8988T (cell line): ENCODE measurements around the gene CAMSAP1.
"Not testable (repeated sequence)": the region's sequence is repeated elsewhere in the genome, so short reads cannot be mapped to it uniquely, and the experiment has no call there.

Source experiments
- DNase-seq: peaks from one replicate; pipeline ENCODE4 v3.0.0; 2011

The CAMSAP1 gene

GRCh38 chr9:135907431-135908092 lies at the start of gene CAMSAP1:
CAMSAP1 (minus strand) TSS chr9:135907546; CDS start chr9:135907159, 387 bp downstream.
- DNase-seq: peak; percentile 92

DNA sequence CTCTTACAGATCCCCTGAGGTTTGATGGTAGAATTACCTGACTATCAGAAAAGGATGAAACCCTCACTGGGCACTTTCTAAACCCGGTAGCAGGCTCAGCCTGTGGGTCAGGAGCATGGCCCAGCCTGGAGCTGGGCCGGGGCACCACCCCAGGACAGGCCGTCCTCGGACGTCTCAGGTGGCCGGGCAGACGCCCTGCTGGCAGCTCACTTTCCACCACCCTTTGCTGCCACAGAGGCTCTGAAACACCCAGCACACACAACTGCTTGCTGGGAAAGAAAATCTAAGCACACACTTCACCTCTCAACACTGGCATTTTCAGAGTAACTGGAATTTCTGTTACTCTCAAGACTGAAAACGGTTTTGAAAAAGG lies 49.4 kb upstream of the CAMSAP1 start:
- DNase-seq: no peak

GRCh38 chr9:135955934-135956801 lies 48.8 kb upstream of the CAMSAP1 start:
- no peak for DNase-seq

DNA sequence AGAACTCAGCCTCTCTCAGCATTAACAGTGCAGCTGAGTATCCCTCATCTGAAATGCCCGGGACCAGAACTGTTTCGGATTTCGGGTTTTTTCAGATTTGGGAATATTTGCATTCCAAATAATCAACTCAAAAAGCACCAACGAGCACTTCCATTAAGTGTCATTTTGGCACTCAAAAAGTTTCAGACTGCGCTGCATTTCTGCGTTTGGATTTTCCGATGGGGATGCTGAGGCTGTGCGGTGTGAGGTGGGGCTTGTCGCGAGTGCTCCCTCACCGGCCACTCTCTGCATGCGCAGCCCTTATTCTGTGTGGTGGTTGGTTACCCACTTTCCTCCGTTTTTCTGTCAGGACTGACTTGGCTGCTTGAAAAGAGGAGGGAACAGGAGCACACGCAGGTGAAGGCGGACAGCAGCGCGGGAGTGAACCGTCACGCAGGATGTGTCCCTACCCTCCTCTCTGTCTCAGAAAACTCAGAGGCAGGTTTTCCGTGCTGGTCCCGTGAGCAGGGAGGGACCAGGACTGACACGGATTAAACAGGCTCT lies 45.4 kb upstream of the CAMSAP1 start:
- no peak for DNase-seq

- no peak for DNase-seq
Measured at GRCh38 chr9:135951889-135952663, 44.7 kb upstream of the CAMSAP1 start.

DNA sequence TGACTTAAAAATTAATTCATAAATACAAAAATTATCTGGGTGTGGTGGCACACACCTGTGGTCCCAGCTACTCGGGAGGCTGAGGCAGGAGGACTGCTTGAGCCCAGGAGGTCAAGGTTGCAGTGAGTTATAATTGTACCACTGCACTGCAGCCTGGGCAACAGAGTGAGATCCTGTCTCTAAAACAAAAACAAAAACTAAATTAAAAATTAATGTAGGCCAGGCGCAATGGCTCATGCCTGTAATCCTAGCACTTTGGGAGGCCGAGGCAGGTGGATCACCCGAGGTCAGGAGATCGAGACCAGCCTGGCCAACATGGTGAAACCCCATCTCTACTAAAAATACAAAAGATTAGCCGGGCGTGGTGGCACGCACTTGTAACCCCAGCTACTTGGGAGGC lies 44.0 kb upstream of the CAMSAP1 start:
- not testable (repeated sequence) for DNase-seq

- DNase-seq: not testable (repeated sequence)
Measured at GRCh38 chr9:135950841-135951240, 43.5 kb upstream of the CAMSAP1 start.

- no peak for DNase-seq
Measured at GRCh38 chr9:135950135-135950682, 42.9 kb upstream of the CAMSAP1 start.

- no peak for DNase-seq
Measured at GRCh38 chr9:135949501-135950134, 42.3 kb upstream of the CAMSAP1 start.

GRCh38 chr9:135948968-135949367 lies 41.6 kb upstream of the CAMSAP1 start:
- no peak for DNase-seq

- DNase-seq: no peak
Measured at GRCh38 chr9:135948446-135948845, 41.1 kb upstream of the CAMSAP1 start.

- DNase-seq: no peak
Measured at GRCh38 chr9:135947582-135947981, 40.2 kb upstream of the CAMSAP1 start.

DNA sequence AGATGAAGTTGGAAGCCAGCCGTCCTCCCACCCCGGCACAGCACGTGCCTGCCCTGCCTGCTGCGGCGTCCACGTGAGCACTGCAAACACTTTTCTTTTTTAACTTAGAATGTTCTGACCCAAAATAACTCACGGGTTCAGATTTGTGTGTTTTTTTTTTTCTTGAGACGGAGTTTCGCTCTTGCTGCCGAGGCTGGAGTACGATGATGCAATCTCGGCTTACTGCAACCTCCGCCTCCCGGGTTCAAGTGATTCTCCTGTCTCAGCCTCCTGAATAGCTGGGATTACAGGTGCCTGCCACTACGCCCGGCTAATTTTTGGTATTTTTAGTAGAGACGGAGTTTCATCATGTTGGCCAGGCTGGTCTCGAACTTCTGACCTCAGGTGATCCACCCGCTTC lies 39.8 kb upstream of the CAMSAP1 start:
- not testable (repeated sequence) for DNase-seq

GRCh38 chr9:135946392-135946994 lies 39.1 kb upstream of the CAMSAP1 start:
- DNase-seq: no peak

GRCh38 chr9:135945969-135946368 lies 38.6 kb upstream of the CAMSAP1 start:
- DNase-seq: no peak

GRCh38 chr9:135944444-135945252 lies 37.3 kb upstream of the CAMSAP1 start:
- DNase-seq: no peak

DNA sequence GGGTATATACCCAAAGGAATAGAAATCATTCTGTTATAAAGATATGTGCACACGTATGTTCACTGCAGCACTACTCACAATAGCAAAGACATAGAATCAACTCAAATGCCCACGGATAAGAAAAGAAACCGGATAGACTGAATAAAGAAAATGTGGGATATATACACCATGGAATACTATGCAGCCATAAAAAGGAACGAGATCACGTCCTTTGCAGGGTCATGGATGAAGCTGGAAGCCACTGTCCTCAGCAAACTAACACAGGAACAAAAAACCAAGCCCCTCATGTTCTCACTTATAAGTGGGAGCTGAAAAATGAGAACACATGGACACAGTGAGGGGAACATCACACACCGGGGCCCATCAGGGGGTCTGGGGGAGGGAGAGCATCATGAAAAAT lies 36.3 kb upstream of the CAMSAP1 start:
- not testable (repeated sequence) for DNase-seq

DNA sequence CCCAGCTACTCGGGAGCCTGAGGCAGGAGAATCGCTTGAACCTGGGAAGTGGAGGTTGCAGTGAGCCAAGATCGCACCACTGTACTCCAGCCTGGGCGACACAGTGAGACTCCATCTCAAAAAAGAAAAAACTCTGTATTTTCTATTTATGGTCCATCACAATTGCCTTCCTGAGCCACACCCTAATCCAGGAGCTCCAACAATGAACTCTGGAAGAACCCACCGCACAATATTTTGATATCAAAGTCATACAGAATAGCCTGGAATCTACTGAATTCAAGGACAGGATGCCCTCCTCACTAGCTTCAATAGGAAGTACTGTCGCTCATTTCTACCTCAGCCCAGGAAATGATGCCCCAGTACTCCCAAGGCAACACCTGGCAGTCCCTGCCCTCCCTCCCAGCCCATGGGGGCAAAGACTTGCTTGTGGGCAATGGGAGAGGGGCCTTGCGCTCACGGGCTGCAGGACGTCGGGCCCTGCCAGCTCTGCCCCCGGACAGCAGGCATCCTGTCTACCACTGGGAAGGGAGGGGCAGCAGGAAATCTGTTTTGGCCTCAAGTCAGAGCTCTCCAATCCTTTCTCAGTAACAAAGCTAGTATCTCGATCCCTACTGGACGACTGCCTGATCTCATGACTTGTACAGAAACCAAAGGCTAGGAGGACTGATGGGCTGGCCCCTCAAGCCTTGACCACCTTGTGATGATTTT lies 34.1 kb upstream of the CAMSAP1 start:
- no peak for DNase-seq

DNA sequence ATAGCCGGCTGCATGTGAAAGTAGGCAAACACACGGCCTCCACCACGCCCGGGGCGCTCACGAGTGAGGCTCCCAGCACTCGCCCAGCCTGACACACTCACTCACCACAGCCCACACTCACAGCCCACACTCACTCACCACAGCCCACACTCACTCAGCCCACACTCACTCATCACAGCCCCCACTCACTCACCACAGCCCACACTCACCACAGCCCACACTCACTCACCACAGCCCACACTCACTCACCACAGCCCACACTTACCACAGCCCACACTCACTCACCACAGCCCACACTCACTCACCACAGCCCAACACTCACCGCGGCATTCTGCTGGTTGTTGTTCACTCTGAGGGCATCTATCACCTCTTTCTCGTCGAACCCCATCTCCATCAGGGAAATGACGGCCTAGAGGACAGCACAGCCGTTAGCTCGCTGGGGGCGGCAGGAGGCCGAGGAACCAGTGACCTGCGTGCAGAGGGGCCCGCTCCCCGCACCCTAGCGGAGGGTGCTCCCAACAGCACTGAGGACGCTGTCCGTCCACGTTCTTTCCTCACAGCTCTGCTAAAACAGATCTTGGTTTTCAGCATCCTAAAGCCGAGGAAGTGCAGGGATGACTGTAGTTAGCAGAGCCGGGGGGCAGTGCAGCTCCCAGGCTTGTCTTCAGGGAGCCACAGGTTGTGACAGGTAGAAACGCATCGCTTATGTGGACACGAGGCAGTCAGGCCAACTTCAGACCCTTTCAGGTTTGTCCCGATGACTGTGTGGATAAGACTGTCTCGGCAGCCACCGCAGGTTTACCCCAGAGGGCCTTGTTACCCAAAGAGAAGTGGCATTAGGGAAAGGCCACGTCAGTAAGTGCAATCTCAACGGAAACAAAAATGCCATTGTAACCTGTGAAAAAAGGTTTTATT lies 32.3 kb upstream of the CAMSAP1 start:
- no peak for DNase-seq
